Measurements from ENCODE around the gene ARFGAP1. TPM values are rescaled to one million over a fixed set of nuclear protein-coding genes. Genes with fewer than 3 reads are reported as not detected.
A peak's percentile ranks its signal among the peaks of the same experiment; 100 is the strongest.

The ARFGAP1 gene
- total and polyA plus RNA-seq, 2 donors from 2014 or later = 40.4 to 84.3 TPM

DNA sequence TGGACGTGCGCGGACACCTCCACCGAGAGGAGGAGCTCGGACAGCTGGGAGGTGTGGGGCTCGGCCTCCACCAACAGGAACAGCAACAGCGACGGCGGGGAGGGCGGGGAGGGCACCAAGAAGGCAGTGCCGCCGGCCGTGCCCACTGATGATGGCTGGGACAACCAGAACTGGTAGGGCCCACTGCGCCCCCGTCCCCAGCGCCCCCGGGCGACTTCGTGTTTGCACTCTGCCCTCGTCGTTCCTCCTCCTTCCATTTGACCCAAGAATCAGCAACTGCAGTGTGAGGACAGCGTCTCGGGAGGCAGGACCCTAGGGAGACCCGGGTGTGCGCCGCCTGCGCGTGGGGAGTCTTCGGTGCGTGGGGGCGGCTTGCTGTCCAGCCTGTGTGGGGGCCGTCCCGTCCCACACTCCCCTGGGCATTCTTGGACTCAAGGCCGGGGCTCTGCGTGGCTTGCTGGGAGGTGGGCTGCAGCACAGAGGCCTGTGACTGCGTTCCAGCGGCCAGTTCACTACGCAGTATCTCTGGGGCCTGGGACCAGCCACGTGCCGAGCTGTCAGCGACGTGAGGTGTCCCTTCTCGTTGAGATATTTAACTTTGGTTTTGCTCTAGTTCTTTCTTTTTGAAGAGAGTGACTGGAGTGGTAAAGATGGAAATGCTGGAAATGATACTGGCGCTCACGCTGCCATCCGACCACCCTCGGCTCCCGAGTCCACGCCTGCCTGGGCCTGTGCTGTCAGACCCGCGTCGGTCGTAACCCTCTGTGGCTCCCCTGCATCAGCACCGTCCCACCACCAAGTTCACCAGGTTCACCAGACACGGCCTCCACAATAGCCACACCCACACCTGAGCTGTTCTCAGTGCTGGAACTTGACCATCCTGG is 15.3 kb downstream of the ARFGAP1 start:
- TF ChIP-seq CTCF (IDR thresholded peaks at IDR 0.05; ENCODE audit: borderline replicate concordance, extremely low read depth, insufficient read depth) = no peak
- H3K27me3 ChIP-seq (ENCODE audit: control insufficient read depth, insufficient read depth, low read length) = no peaks in the 10 kb centered on the region
- H3K4me3 ChIP-seq (ENCODE audit: low read length in 3 of 3) = no peak overlapping the region
- no peaks in the 10 kb centered on the region for H3K36me3 ChIP-seq (ENCODE audit: control insufficient read depth in 2 of 3, insufficient read depth in 3 of 3, low read length in 3 of 3)
- H3K9me3 ChIP-seq (ENCODE audit: control insufficient read depth in 2 of 3, insufficient read depth in 1 of 3, low read length in 3 of 3) = no peaks in the 10 kb centered on the region
- no peak overlapping the region for H3K9ac ChIP-seq (ENCODE audit: low read length in 3 of 3)
- FAIRE-seq (no peak), DNase-seq (peak in 1 of 5 donors; percentile 67)
- intact Hi-C loops (cut with DNase I) = no loop called here
- no peak overlapping the region for H3K27ac ChIP-seq (ENCODE audit: low read depth in 2 of 2, low read length in 2 of 2)
- peaks cover 0 to 3% (median 0%) of the 10 kb centered on the region in 3 donors for H3K4me1 ChIP-seq (ENCODE audit: control insufficient read depth in 2 of 3, insufficient read depth in 2 of 3, low read depth in 1 of 3, low read length in 3 of 3)

DNA sequence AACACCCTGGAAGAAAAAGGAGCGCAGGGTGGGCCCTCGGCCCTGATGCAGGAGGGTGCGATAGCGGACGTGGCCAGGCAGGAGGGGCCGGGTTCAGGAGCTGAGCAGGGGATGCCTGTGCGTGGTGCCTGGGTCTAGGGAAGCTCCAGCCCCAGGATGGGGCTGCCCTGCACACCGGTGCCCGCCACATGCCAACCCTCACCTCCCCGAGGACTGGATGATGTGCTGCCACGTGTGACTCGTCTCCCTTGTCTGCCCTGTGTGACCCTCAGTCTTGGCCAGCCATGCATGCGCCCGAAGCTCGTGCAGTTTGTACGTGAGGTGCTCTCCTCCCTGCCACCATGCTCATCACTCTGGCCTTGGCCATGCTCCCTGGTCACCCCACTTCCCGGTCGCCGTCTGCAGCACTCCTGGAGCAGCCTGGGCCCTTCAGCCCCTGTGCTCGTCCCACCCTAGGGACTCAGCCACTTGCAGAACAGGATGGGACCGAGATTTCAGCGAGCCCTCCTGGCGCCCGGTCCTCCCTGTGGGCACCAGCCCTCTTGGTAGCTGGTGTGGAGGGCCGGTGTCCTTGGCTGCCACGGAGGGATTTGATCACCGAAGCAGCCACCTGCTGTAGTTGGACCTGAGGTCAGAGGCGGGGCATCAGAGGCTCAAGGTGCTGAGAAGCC is 16.1 kb downstream of the ARFGAP1 start:
- intact Hi-C loops (cut with DNase I) = no loop called here
- Histone ChIP-seq H3K27ac (ENCODE audit: low read depth in 2 of 2, low read length in 2 of 2) (no peak overlapping the region), H3K36me3 (ENCODE audit: control insufficient read depth in 2 of 3, insufficient read depth in 3 of 3, low read length in 3 of 3) (no peaks in the 10 kb centered on the region), H3K4me1 (ENCODE audit: control insufficient read depth in 2 of 3, insufficient read depth in 2 of 3, low read depth in 1 of 3, low read length in 3 of 3) (peaks cover 0 to 3% (median 0%) of the 10 kb centered on the region in 3 donors), H3K9me3 (ENCODE audit: control insufficient read depth in 2 of 3, insufficient read depth in 1 of 3, low read length in 3 of 3) (no peaks in the 10 kb centered on the region), H3K9ac (ENCODE audit: low read length in 3 of 3) (no peak overlapping the region), H3K27me3 (ENCODE audit: control insufficient read depth, insufficient read depth, low read length) (no peaks in the 10 kb centered on the region), H3K4me3 (ENCODE audit: low read length in 3 of 3) (no peak overlapping the region)
- DNase-seq = peak in 1 of 5 donors; percentile 72
- no peak for FAIRE-seq
- no peak for TF ChIP-seq CTCF (IDR thresholded peaks at IDR 0.05; ENCODE audit: borderline replicate concordance, extremely low read depth, insufficient read depth)

- no peak overlapping the region for H3K4me3 ChIP-seq (ENCODE audit: low read length in 3 of 3)
- H3K27ac ChIP-seq (ENCODE audit: low read depth in 2 of 2, low read length in 2 of 2) = no peak overlapping the region
- intact Hi-C loops (cut with DNase I) = no loop called here
- H3K9ac ChIP-seq (ENCODE audit: low read length in 3 of 3) = no peak overlapping the region
- no peak for TF ChIP-seq CTCF (IDR thresholded peaks at IDR 0.05; ENCODE audit: borderline replicate concordance, extremely low read depth, insufficient read depth)
- no peaks in the 10 kb centered on the region for H3K9me3 ChIP-seq (ENCODE audit: control insufficient read depth in 2 of 3, insufficient read depth in 1 of 3, low read length in 3 of 3)
- H3K27me3 ChIP-seq (ENCODE audit: control insufficient read depth, insufficient read depth, low read length) = no peaks in the 10 kb centered on the region
- no peak for FAIRE-seq
- peaks cover 0 to 3% (median 0%) of the 10 kb centered on the region in 3 donors for H3K4me1 ChIP-seq (ENCODE audit: control insufficient read depth in 2 of 3, insufficient read depth in 2 of 3, low read depth in 1 of 3, low read length in 3 of 3)
- DNase-seq = peak in 1 of 5 donors; percentile 75
- no peaks in the 10 kb centered on the region for H3K36me3 ChIP-seq (ENCODE audit: control insufficient read depth in 2 of 3, insufficient read depth in 3 of 3, low read length in 3 of 3)
Observed at GRCh38 chr20:63289311-63290135, 16.9 kb downstream of the ARFGAP1 start.
